OCI-LY7 (cell line): Measurements from ENCODE around the gene STXBP1. TPM values are rescaled to one million over a fixed set of nuclear protein-coding genes. Genes with fewer than 3 reads are reported as not detected.

ENCODE experiments used
- BruUV-seq: library from RNA; stranded (reverse); fragments of 400-500 nt; replicated peaks from 2 replicates; lab custom pipeline; 2021; lab: Mats Ljungman, UMichigan
- CTCF ChIA-PET: fragments of 300-600 bp; sonication (Branson Sonifier 250); formaldehyde crosslinking; loops from one replicate; lab custom pipeline; 2022; ENCODE audit warnings: antibody characterized with exemption; ENCODE audit not compliant: unreplicated experiment; lab: Charles Lee
- POLR2A ChIA-PET: fragments of 300-600 bp; sonication (Branson Sonifier 250); formaldehyde crosslinking; loops from one replicate; lab custom pipeline; 2022; ENCODE audit warnings: antibody characterized with exemption; lab: Charles Lee
- DNase-seq: peaks from one replicate; pipeline ENCODE4 v3.0.0-alpha.2; 2015; ENCODE audit warnings: low spot score
- H2AFZ ChIP-seq: fragments of 200-600 bp; sonication (generic), shearing (Covaris generic); 2 replicates; pipeline ENCODE4 v1.6.1; 2014; ENCODE audit warnings: mild to moderate bottlenecking, antibody characterized with exemption, low read length, moderate library complexity
- H3K27ac ChIP-seq: fragments of 200-600 bp; sonication (generic); 2 replicates; pipeline ENCODE4 v1.5.1; 2014; ENCODE audit warnings: mixed run types, low read depth, mild to moderate bottlenecking, moderate library complexity, low read length, inconsistent platforms; ENCODE audit not compliant: poor library complexity, severe bottlenecking
- H3K36me3 ChIP-seq: fragments of 200-600 bp; sonication (generic); 2 replicates; pipeline ENCODE4 v1.6.1; 2014; ENCODE audit warnings: mild to moderate bottlenecking, antibody characterized with exemption, low read length, moderate library complexity, mixed read lengths; ENCODE audit not compliant: insufficient read depth
- H3K4me1 ChIP-seq: fragments of 200-600 bp; sonication (generic); 2 replicates; pipeline ENCODE4 v1.5.1; 2014; ENCODE audit warnings: mild to moderate bottlenecking, low read length; ENCODE audit not compliant: insufficient read depth, poor library complexity, severe bottlenecking
- H3K4me2 ChIP-seq: fragments of 200-600 bp; sonication (generic); 2 replicates; pipeline ENCODE4 v1.6.1; 2014; ENCODE audit warnings: mild to moderate bottlenecking, low read length
- H3K4me3 ChIP-seq: fragments of 200-600 bp; sonication (generic); 2 replicates; pipeline ENCODE4 v1.5.1; 2014; ENCODE audit warnings: mild to moderate bottlenecking, low read depth, low read length; ENCODE audit not compliant: poor library complexity, severe bottlenecking
- H3K79me2 ChIP-seq: fragments of 200-600 bp; sonication (generic); 2 replicates; pipeline ENCODE4 v1.6.1; 2016; ENCODE audit warnings: low read depth, mild to moderate bottlenecking, low read length, moderate library complexity, mixed read lengths; ENCODE audit not compliant: insufficient read depth
- H3K9me2 ChIP-seq: fragments of 200-600 bp; sonication (generic); 2 replicates; pipeline ENCODE4 v1.6.1; 2016; ENCODE audit warnings: mild to moderate bottlenecking, low read length, mixed read lengths; ENCODE audit not compliant: insufficient read depth
- H3K9me3 ChIP-seq: fragments of 200-600 bp; sonication (generic); 2 replicates; pipeline ENCODE4 v1.6.1; 2014; ENCODE audit warnings: mild to moderate bottlenecking, mixed run types, low read length, mixed read lengths
- H4K20me1 ChIP-seq: fragments of 200-600 bp; sonication (generic); 2 replicates; pipeline ENCODE4 v1.6.1; 2014; ENCODE audit warnings: mild to moderate bottlenecking, antibody characterized with exemption, low read length, moderate library complexity, mixed read lengths; ENCODE audit not compliant: insufficient read depth
- EZH2phosphoT487 ChIP-seq: fragments of 200-600 bp; sonication (generic); IDR thresholded peaks from 2 replicates; pipeline ENCODE4 v1.6.1; 2018; ENCODE audit warnings: low read depth, borderline replicate concordance, mild to moderate bottlenecking, mixed run types, antibody characterized with exemption, low read length, moderate library complexity, mixed read lengths
- intact Hi-C: fragments of 100-400 bp; cut with micrococcal nuclease; formaldehyde crosslinking; loops from one replicate; pipeline ENCODE4 v1.10.0; 2022; ENCODE audit not compliant: unreplicated experiment
- total RNA-seq, 2 experiments: library from RNA; depleted of rRNA in 1 of 2; stranded (reverse); fragments of >200 nt in 1 of 2; shearing (Covaris generic) in 1 of 2; gene quantifications; 2 replicates each; pipeline ENCODE4 v1.2.3, GENCODE V29; 2014 to 2022
- TF ChIP-seq, protein P1 (sequence below): fragments of 200-600 bp; sonication (generic); conservative IDR thresholded peaks from 2 replicates; pipeline ENCODE4 v1.5.1; 2014; ENCODE audit warnings: mild to moderate bottlenecking, antibody characterized with exemption, low read length, moderate library complexity, mixed read lengths

Gene STXBP1
- total RNA-seq, 2 experiments from 2014 or later: 4.1 to 20.4 TPM

GRCh38 chr9:127722055-127722745 is 110.1 kb downstream of the STXBP1 start:
- BruUV-seq: no TSS peak
- intact Hi-C loops: no loop called here
- H3K27ac ChIP-seq: no peak overlapping the region
- H3K36me3 ChIP-seq: no peaks in the 10 kb centered on the region
- no peak overlapping the region for H3K4me3 ChIP-seq
- H3K79me2 ChIP-seq: no peaks in the 10 kb centered on the region
- no peak for TF ChIP-seq EZH2phosphoT487
- TF ChIP-seq, protein P1, sequence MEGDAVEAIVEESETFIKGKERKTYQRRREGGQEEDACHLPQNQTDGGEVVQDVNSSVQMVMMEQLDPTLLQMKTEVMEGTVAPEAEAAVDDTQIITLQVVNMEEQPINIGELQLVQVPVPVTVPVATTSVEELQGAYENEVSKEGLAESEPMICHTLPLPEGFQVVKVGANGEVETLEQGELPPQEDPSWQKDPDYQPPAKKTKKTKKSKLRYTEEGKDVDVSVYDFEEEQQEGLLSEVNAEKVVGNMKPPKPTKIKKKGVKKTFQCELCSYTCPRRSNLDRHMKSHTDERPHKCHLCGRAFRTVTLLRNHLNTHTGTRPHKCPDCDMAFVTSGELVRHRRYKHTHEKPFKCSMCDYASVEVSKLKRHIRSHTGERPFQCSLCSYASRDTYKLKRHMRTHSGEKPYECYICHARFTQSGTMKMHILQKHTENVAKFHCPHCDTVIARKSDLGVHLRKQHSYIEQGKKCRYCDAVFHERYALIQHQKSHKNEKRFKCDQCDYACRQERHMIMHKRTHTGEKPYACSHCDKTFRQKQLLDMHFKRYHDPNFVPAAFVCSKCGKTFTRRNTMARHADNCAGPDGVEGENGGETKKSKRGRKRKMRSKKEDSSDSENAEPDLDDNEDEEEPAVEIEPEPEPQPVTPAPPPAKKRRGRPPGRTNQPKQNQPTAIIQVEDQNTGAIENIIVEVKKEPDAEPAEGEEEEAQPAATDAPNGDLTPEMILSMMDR: no peak
- DNase-seq: no peak
- ChIA-PET POLR2A (interaction anchor here (1.4 kb wide), 1 partner anchor 13 kb away, joined by 3 read pairs; no protein-coding TSS in a partner anchor), CTCF (no interaction called here)
- H3K4me2 ChIP-seq: no peak overlapping the region
- H3K9me2 ChIP-seq: no peaks in the 10 kb centered on the region
- peaks cover 11% of the 10 kb centered on the region for H3K4me1 ChIP-seq
- H2AFZ ChIP-seq: no peak overlapping the region
- no peaks in the 10 kb centered on the region for H4K20me1 ChIP-seq
- no peaks in the 10 kb centered on the region for H3K9me3 ChIP-seq

DNA sequence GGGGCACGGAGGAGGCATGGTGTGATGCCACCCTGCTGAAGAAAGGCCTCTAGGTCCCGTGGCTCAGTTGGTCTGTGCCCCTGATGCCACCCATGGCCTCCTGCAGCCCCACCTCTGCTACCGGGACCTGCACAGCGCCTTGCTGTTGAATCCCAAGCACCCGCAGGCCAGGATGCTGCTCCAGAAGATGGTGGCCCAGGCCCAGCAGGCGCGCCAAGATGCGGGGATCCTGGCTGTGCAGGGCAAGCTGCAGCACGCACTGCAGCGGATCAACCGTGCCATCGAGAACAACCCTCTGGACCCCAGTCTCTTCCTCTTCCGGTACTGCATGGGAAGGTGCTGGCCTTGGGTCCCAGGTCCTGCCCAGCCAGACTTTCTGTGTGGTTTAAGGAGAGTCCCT is 110.9 kb downstream of the STXBP1 start:
- no peak for DNase-seq
- ChIA-PET CTCF (no interaction called here), POLR2A (interaction anchor here (1.4 kb wide), 1 partner anchor 14 kb away, joined by 3 read pairs; no protein-coding TSS in a partner anchor)
- H2AFZ ChIP-seq: no peak overlapping the region
- no peaks in the 10 kb centered on the region for H3K79me2 ChIP-seq
- no peak overlapping the region for H3K4me3 ChIP-seq
- H4K20me1 ChIP-seq: no peaks in the 10 kb centered on the region
- no peaks in the 10 kb centered on the region for H3K36me3 ChIP-seq
- no peaks in the 10 kb centered on the region for H3K9me2 ChIP-seq
- no peak overlapping the region for H3K27ac ChIP-seq
- no peak overlapping the region for H3K4me2 ChIP-seq
- peaks cover 11% of the 10 kb centered on the region for H3K4me1 ChIP-seq
- TF ChIP-seq, protein P1: no peak
- no peak for TF ChIP-seq EZH2phosphoT487
- no TSS peak for BruUV-seq
- intact Hi-C loops: no loop called here
- H3K9me3 ChIP-seq: no peaks in the 10 kb centered on the region

DNA sequence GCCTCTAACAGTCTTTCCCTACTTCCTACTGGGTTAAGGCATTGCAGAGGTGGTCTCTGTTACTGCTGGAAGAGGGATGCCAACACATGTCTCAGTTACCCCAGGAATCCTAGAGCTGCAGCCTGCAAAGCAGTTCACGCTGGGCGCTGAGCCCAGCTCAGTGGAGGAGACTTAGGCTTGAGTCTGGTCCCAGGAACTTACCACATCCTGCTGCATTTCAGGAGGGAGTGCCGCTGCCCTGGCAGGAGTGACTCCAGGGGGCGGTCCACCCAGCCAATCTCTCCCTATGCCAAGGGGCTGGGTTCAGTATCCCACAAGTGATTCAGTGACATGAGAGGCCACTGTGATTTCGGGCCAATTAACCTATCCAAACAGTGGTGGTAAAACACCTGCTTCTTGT is 111.4 kb downstream of the STXBP1 start:
- Histone ChIP-seq H2AFZ (no peak overlapping the region), H3K4me3 (no peak overlapping the region), H4K20me1 (no peaks in the 10 kb centered on the region), H3K9me2 (no peaks in the 10 kb centered on the region), H3K27ac (no peak overlapping the region), H3K4me2 (no peak overlapping the region), H3K4me1 (peaks cover 11% of the 10 kb centered on the region), H3K36me3 (no peaks in the 10 kb centered on the region), H3K9me3 (no peaks in the 10 kb centered on the region), H3K79me2 (no peaks in the 10 kb centered on the region)
- no peak for TF ChIP-seq EZH2phosphoT487
- TF ChIP-seq, protein P1: no peak
- CTCF ChIA-PET: no interaction called here
- no peak for DNase-seq
- BruUV-seq: no TSS peak
- POLR2A ChIA-PET: no interaction called here
- intact Hi-C loops: no loop called here
